ENCODE results near the gene EIF3F. TPM values are rescaled to one million over a fixed set of nuclear protein-coding genes. Genes with fewer than 3 reads are reported as not detected.

EIF3F gene
- total and polyA plus RNA-seq, 2 of the 4 experiments (the other 2 are of a cell fraction): 279 to 306 TPM

- in situ Hi-C loops (cut with MboI; ENCODE audit: low sequenced_read_pairs) (no loop called here), dilution Hi-C loops (cut with HindIII; ENCODE audit: low sequenced_read_pairs, unreplicated experiment) (no loop called here), intact Hi-C loops (cut with micrococcal nuclease) (no loop called here)
- peaks cover 23% of the 10 kb centered on the region for H3K4me1 ChIP-seq (ENCODE audit: control insufficient read depth, insufficient read depth, low read length)
- H3K14ac ChIP-seq (replicated peaks; ENCODE audit: low read depth, low read length): peak overlapping the region; percentile 68
- H3K4me2 ChIP-seq (ENCODE audit: low read depth, low read length): peak overlapping the region; percentile 20; the same call in 1 of the 2 replicates
- H2BK15ac ChIP-seq (ENCODE audit: low read depth, low read length): 0 out of 3 replicates have a peak overlapping the region, but pooled peaks have one; percentile 20
- H2BK120ac ChIP-seq (ENCODE audit: low read depth, low read length): peak overlapping the region; percentile 70
- H3K27ac ChIP-seq (ENCODE audit: insufficient read depth, low read length): no peak overlapping the region
- no peak overlapping the region for H2AK9ac ChIP-seq (replicated peaks; ENCODE audit: low read depth, low read length, poor library complexity)
- peaks cover 32% of the 10 kb centered on the region for H3K9me1 ChIP-seq (ENCODE audit: insufficient read depth, low read length)
- H2BK20ac ChIP-seq (ENCODE audit: low read depth, low read length): peak overlapping the region; percentile 11; the same call in 1 of the 2 replicates
- H4K5ac ChIP-seq (ENCODE audit: low read depth, low read length): no peak overlapping the region
- peak overlapping the region in 1 of 2 experiments; percentile 6; a peak in 2 of 4 replicates for H4K8ac ChIP-seq (ENCODE audit: low read depth in 2 of 2, low read length in 2 of 2)
- H3K23ac ChIP-seq (ENCODE audit: low read depth, low read length): 0 out of 2 replicates have a peak overlapping the region, but pooled peaks have one; percentile 4
- DNase-seq (peak; percentile 69), ATAC-seq (ENCODE audit: low read depth) (peak; percentile 10; the same call in 1 of the 2 replicates)
- WGBS, 2 experiments (ENCODE audit: extremely low coverage in 2 of 2, insufficient read length in 1 of 2): 0% methylated on average over 2 of the region's 4 CpGs; no CpG with 5 or more reads in 1 of the 2 experiments
- CTCF ChIA-PET: interaction anchor here (1.2 to 2.6 kb wide), 2 partner anchors 10 to 83 kb away, joined by 3 to 14 read pairs; no protein-coding TSS in a partner anchor
- H3K18ac ChIP-seq (ENCODE audit: low read depth, low read length): no peak overlapping the region; the same call in 1 of the 2 replicates
- peak overlapping the region; percentile 84; the same call in 1 of the 2 replicates for H2AK5ac ChIP-seq (ENCODE audit: low read depth, low read length)
- no peaks in the 10 kb centered on the region; a peak in 1 of 4 replicates for H3K79me1 ChIP-seq (ENCODE audit: low read depth in 1 of 2, low read length in 2 of 2)
- H4K20me1 ChIP-seq (ENCODE audit: insufficient read depth, low read length): peaks cover 9% of the 10 kb centered on the region; the same call in 1 of the 2 replicates
- BruUV-seq (replicated peaks): no TSS peak
- TF ChIP-seq RFX5 (IDR thresholded peaks at IDR 0.05; ENCODE audit: low read depth, low read length) (no peak), SMC3 (IDR thresholded peaks at IDR 0.05; ENCODE audit: low read depth, low read length) (no peak), BHLHE40 (IDR thresholded peaks at IDR 0.05; ENCODE audit: low read depth, low read length) (no peak), CHD1 (IDR thresholded peaks at IDR 0.05; ENCODE audit: low read depth, low read length) (no peak), ELK1 (IDR thresholded peaks at IDR 0.05; ENCODE audit: borderline replicate concordance, low read depth, low read length) (no peak), RCOR1 (IDR thresholded peaks at IDR 0.05; ENCODE audit: insufficient replicate concordance, low read length) (no peak), FOS (IDR thresholded peaks at IDR 0.05; ENCODE audit: low read depth, low read length) (no peak)
- TF ChIP-seq, protein P1, sequence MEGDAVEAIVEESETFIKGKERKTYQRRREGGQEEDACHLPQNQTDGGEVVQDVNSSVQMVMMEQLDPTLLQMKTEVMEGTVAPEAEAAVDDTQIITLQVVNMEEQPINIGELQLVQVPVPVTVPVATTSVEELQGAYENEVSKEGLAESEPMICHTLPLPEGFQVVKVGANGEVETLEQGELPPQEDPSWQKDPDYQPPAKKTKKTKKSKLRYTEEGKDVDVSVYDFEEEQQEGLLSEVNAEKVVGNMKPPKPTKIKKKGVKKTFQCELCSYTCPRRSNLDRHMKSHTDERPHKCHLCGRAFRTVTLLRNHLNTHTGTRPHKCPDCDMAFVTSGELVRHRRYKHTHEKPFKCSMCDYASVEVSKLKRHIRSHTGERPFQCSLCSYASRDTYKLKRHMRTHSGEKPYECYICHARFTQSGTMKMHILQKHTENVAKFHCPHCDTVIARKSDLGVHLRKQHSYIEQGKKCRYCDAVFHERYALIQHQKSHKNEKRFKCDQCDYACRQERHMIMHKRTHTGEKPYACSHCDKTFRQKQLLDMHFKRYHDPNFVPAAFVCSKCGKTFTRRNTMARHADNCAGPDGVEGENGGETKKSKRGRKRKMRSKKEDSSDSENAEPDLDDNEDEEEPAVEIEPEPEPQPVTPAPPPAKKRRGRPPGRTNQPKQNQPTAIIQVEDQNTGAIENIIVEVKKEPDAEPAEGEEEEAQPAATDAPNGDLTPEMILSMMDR (conservative IDR thresholded peaks at IDR 0.05; ENCODE audit: low read depth, low read length): no peak
- H3K9ac ChIP-seq (ENCODE audit: low read depth, low read length): no peak overlapping the region; the same call in 1 of the 2 replicates
- H3K36me3 ChIP-seq (ENCODE audit: control insufficient read depth, insufficient read depth, low read length): no peaks in the 10 kb centered on the region
- H3K56ac ChIP-seq (ENCODE audit: extremely low read depth, insufficient read depth, low read length): no peak overlapping the region
- H3K4me3 ChIP-seq (ENCODE audit: insufficient read depth, low read depth, low read length): no peak overlapping the region
- no peaks in the 10 kb centered on the region for H3K27me3 ChIP-seq (ENCODE audit: control insufficient read depth, insufficient read depth, low read length)
- H3K4ac ChIP-seq (ENCODE audit: low read depth, low read length): peak overlapping the region; percentile 91
- H2BK5ac ChIP-seq (ENCODE audit: low read depth, low read length, poor library complexity, severe bottlenecking): no peak overlapping the region
- H2AFZ ChIP-seq (replicated peaks; ENCODE audit: low read length, poor library complexity): no peak overlapping the region
- 0 out of 2 replicates have a peak overlapping the region, but pooled peaks have one; percentile 15 for H4K91ac ChIP-seq (ENCODE audit: insufficient read depth, low read depth, low read length)
- no peaks in the 10 kb centered on the region for H3K9me3 ChIP-seq (ENCODE audit: control insufficient read depth, insufficient read depth, low read length)
- POLR2A ChIA-PET (ENCODE audit: unreplicated experiment): no interaction called here
Observed at GRCh38 chr11:8015753-8016239, 28.7 kb downstream of the EIF3F start.
